ENCODE data around the gene AFF4.
"Not testable (repeated sequence)": the region's sequence is repeated elsewhere in the genome, so short reads cannot be mapped to it uniquely, and the experiment has no call there.

Gene AFF4

GRCh38 chr5:132963171-132964104, at the start of gene AFF4:
Gene AFF4 (minus strand): TSS chr5:132963634. CDS start chr5:132937189, 26,445 bp downstream.
- peak; percentile 91 to 93 for DNase-seq

- DNase-seq, result not testable (repeated sequence)
Measured at GRCh38 chr5:133008455-133008854, 45.0 kb upstream of the AFF4 start.

GRCh38 chr5:133006653-133007052, 43.2 kb upstream of the AFF4 start:
- DNase-seq, result no peak

GRCh38 chr5:132999246-132999645, 35.8 kb upstream of the AFF4 start:
- DNase-seq, result no peak

- no peak for DNase-seq
Measured at GRCh38 chr5:132998556-132998955, 35.1 kb upstream of the AFF4 start.

- no peak for DNase-seq
Measured at GRCh38 chr5:132996307-132996706, 32.9 kb upstream of the AFF4 start.

GRCh38 chr5:132987531-132988408, 24.3 kb upstream of the AFF4 start:
- DNase-seq, result no peak

GRCh38 chr5:132982971-132983370, 19.5 kb upstream of the AFF4 start:
- DNase-seq, result not testable (repeated sequence)

- DNase-seq, result no peak
Measured at GRCh38 chr5:132981288-132981687, 17.9 kb upstream of the AFF4 start.

- DNase-seq, result no peak
Measured at GRCh38 chr5:132979976-132980375, 16.5 kb upstream of the AFF4 start.

GRCh38 chr5:132979367-132979940, 16.0 kb upstream of the AFF4 start:
- DNase-seq, result no peak

GRCh38 chr5:132976852-132977251, 13.4 kb upstream of the AFF4 start:
- DNase-seq, result no peak

GRCh38 chr5:132972436-132972828, 9.0 kb upstream of the AFF4 start:
- not testable (repeated sequence) for DNase-seq

GRCh38 chr5:132971483-132972435, 8.3 kb upstream of the AFF4 start:
- DNase-seq, result no peak

GRCh38 chr5:132965120-132965519, 1.7 kb upstream of the AFF4 start:
- no peak for DNase-seq

GRCh38 chr5:132962429-132963021, 909 bp downstream of the AFF4 start:
- DNase-seq, result peak in 1 of 2 experiments; percentile 32

GRCh38 chr5:132961887-132962286, 1.5 kb downstream of the AFF4 start:
- DNase-seq, result no peak

GRCh38 chr5:132961123-132961815, 2.2 kb downstream of the AFF4 start:
- not testable (repeated sequence) for DNase-seq

GRCh38 chr5:132956166-132956799, 7.2 kb downstream of the AFF4 start:
- DNase-seq, result not testable (repeated sequence)

GRCh38 chr5:132953710-132954109, 9.7 kb downstream of the AFF4 start:
- no peak for DNase-seq

Measured in activated T-cell treated with anti-CD3 and anti-CD28 coated beads, Interleukin-2, amount 50 U/mL, for 48 hours (primary cell).